Adrenal gland (tissue), 12 donors: ENCODE measurements around the gene FTSJ1. TPM values are rescaled to one million over a fixed set of nuclear protein-coding genes. Genes with fewer than 3 reads are reported as not detected.

Source experiments
- DNase-seq, 7 donors: peaks; one replicate each; pipeline ENCODE4 v3.0.0-alpha.2; 2019 to 2020
- H3K27ac ChIP-seq, 5 donors: fragments of 200-600 bp; sonication (generic) in 4 of 5; 1 replicate in 3 of 5; 2 replicates in 2 of 5; pipeline versions ENCODE4 v1.5.1 to v1.8.0; 2016 to 2020; ENCODE audit warnings: mild to moderate bottlenecking in 1 of 5
- H3K27me3 ChIP-seq: fragments of 200-600 bp; 2 replicates; pipeline ENCODE4 v1.8.0; 2021
- H3K36me3 ChIP-seq, 2 donors: fragments of 200-600 bp; replicated peaks in 1 of 2; 1 replicate in 1 of 2; 2 replicates in 1 of 2; pipeline versions ENCODE4 v1.5.1 to v1.8.0; 2018 to 2022
- H3K4me1 ChIP-seq, 2 donors: fragments of 200-600 bp; replicated peaks in 1 of 2; 1 replicate in 1 of 2; 2 replicates in 1 of 2; pipeline versions ENCODE4 v1.5.1 to v1.8.0; 2018 to 2021
- H3K4me3 ChIP-seq, 4 donors: fragments of 200-600 bp; sonication (generic) in 3 of 4; one replicate each; pipeline ENCODE4 v1.5.1; 2016 to 2018
- H3K9me3 ChIP-seq, 3 donors: fragments of 200-600 bp; sonication (generic) in 1 of 3; replicated peaks in 1 of 3; 1 replicate in 2 of 3; 2 replicates in 1 of 3; pipeline versions ENCODE4 v1.5.1 to v1.8.0; 2016 to 2021
- CTCF ChIP-seq, 6 experiments: fragments of 450-650 bp in 4 of 6; fragments of 200-600 bp in 2 of 6; sonication (generic) in 1 of 6; IDR thresholded peaks; 1 replicate in 5 of 6; 2 replicates in 1 of 6; pipeline versions ENCODE4 v1.5.1 to v1.8.0; 2016 to 2021; ENCODE audit warnings: antibody characterized with exemption in 6 of 6, mild to moderate bottlenecking in 2 of 6, moderate library complexity in 1 of 6
- POLR2A ChIP-seq, 2 donors: fragments of 450-650 bp; IDR thresholded peaks; one replicate each; pipeline ENCODE4 v1.6.1; 2017; ENCODE audit warnings: antibody characterized with exemption in 2 of 2, mild to moderate bottlenecking in 2 of 2, moderate library complexity in 1 of 2
- WGBS, 4 donors: extraction: QIAGEN DNeasy Blood & Tissue Kit in 2 of 4; methylation state at CpG; one replicate each; pipeline versions ENCODE4 v1.1.5 to v1.1.7; 2013 to 2017; 5-methylcytosine and 5-hydroxymethylcytosine counted together
- intact Hi-C, 2 donors: fragments of 100-400 bp; cut with DNase I; formaldehyde crosslinking; loops; one replicate each; pipeline versions ENCODE4 v1.14.1 to v1.15.0; 2022 to 2023
- polyA plus RNA-seq, 3 donors: library from polyadenylated mRNA; stranded (reverse); fragments of 200-250 nt in 2 of 3; fragments of 350-450 nt in 1 of 3; fragmentation: Illumina TruSeq in 1 of 3; extraction: RNeasy Lipid Tissue Mini Kit (QIAGEN cat#74804) in 1 of 3; gene quantifications; one replicate each; pipeline ENCODE4 v1.2.3, GENCODE V29; 2013 to 2014
- total RNA-seq, 9 donors: library from RNA; depleted of rRNA in 4 of 9; stranded (reverse); fragments of >200 nt in 4 of 9; fragments of 120-200 nt in 1 of 9; fragmentation: NEBNext Ultra II Directional in 1 of 9; extraction: Animal tissue kit (Norgen Biotek cat#: 25700) in 1 of 9; gene quantifications; one replicate each; pipeline versions ENCODE4 v1.1.0 to v1.2.4, GENCODE V29; 2013 to 2023
- donor health status: healthy with polysubstance abuse.
- donor health status: Bipolar disorder and iron deficiency.
- donor health status: DM: yes; HTN: yes; CAD: no.
- donor health status: DM: no; HTN: no; CAD: no.
- donor health status: DM: no; HTN: no; CAD: no.
- donor health status: DM: yes; HTN: yes; CAD: no.

FTSJ1 gene
- total and polyA plus RNA-seq, 12 donors = 27.8 to 83.4 (median 42.6) TPM

GRCh38 chrX:48459483-48459882 lies 16.5 kb upstream of the FTSJ1 start:
- intact Hi-C loops = no loop called here
- TF ChIP-seq CTCF (IDR thresholded peaks at IDR 0.05) (no peak), POLR2A (IDR thresholded peaks at IDR 0.05) (no peak)
- no peaks in the 10 kb centered on the region for H3K4me1 ChIP-seq
- H3K27me3 ChIP-seq = no peaks in the 10 kb centered on the region
- 87 to 97% (median 91%) methylated on average over 3 to 6 of the region's 6 CpGs for WGBS, 4 donors
- no peak for DNase-seq
- no peaks in the 10 kb centered on the region for H3K36me3 ChIP-seq
- H3K9me3 ChIP-seq = no peaks in the 10 kb centered on the region
- H3K27ac ChIP-seq = no peak overlapping the region
- H3K4me3 ChIP-seq = no peak overlapping the region

GRCh38 chrX:48460031-48460430 lies 16.0 kb upstream of the FTSJ1 start:
- no peak overlapping the region for H3K27ac ChIP-seq
- DNase-seq = no peak
- H3K4me3 ChIP-seq = no peak overlapping the region
- no peaks in the 10 kb centered on the region for H3K36me3 ChIP-seq
- H3K9me3 ChIP-seq = no peaks in the 10 kb centered on the region
- intact Hi-C loops = no loop called here
- WGBS, 4 donors = 71 to 98% (median 84%) methylated on average over 3 of the region's 3 CpGs
- H3K4me1 ChIP-seq = no peaks in the 10 kb centered on the region
- TF ChIP-seq CTCF (IDR thresholded peaks at IDR 0.05) (no peak), POLR2A (IDR thresholded peaks at IDR 0.05) (no peak)
- H3K27me3 ChIP-seq = no peaks in the 10 kb centered on the region

GRCh38 chrX:48460606-48461005 lies 15.4 kb upstream of the FTSJ1 start:
- no peak overlapping the region for H3K27ac ChIP-seq
- no peaks in the 10 kb centered on the region for H3K36me3 ChIP-seq
- intact Hi-C loops = no loop called here
- TF ChIP-seq POLR2A (IDR thresholded peaks at IDR 0.05) (no peak), CTCF (IDR thresholded peaks at IDR 0.05) (no peak)
- H3K9me3 ChIP-seq = no peaks in the 10 kb centered on the region
- no peak for DNase-seq
- no peaks in the 10 kb centered on the region for H3K4me1 ChIP-seq
- no peaks in the 10 kb centered on the region for H3K27me3 ChIP-seq
- WGBS, 4 donors = 87 to 100% (median 92%) methylated on average over 6 to 11 of the region's 11 CpGs
- no peak overlapping the region for H3K4me3 ChIP-seq

- Histone ChIP-seq H3K36me3 (no peaks in the 10 kb centered on the region), H3K4me1 (no peaks in the 10 kb centered on the region), H3K27me3 (no peaks in the 10 kb centered on the region), H3K27ac (no peak overlapping the region), H3K9me3 (no peaks in the 10 kb centered on the region), H3K4me3 (no peak overlapping the region)
- DNase-seq = no peak
- WGBS, 4 donors = 73 to 100% (median 77%) methylated on average over 5 to 6 of the region's 6 CpGs; no CpG with 5 or more reads in 1 of the 4 donors
- intact Hi-C loops = no loop called here
- no peak for TF ChIP-seq CTCF (IDR thresholded peaks at IDR 0.05)
- no peak for TF ChIP-seq POLR2A (IDR thresholded peaks at IDR 0.05)
Measured at GRCh38 chrX:48461830-48462229, 14.2 kb upstream of the FTSJ1 start.
